Endothelial cell (in vitro differentiated cells): ENCODE measurements around the gene ZNF438. TPM values are rescaled to one million over a fixed set of nuclear protein-coding genes. Genes with fewer than 3 reads are reported as not detected.

Experiments
- DNase-seq: peaks from one replicate; pipeline ENCODE4 v3.0.0; 2021; ENCODE audit warnings: low spot score
- H3K27ac Mint-ChIP-seq: one replicate; pipeline ENCODE4 v1.8.0; 2021; ENCODE audit warnings: mixed read lengths, inconsistent platforms; ENCODE audit not compliant: unreplicated experiment
- H3K27me3 Mint-ChIP-seq: one replicate; pipeline ENCODE4 v1.8.0; 2021; ENCODE audit warnings: mild to moderate bottlenecking, moderate library complexity, mixed read lengths, inconsistent platforms; ENCODE audit not compliant: unreplicated experiment
- H3K36me3 Mint-ChIP-seq: one replicate; pipeline ENCODE4 v1.8.0; 2021; ENCODE audit warnings: mild to moderate bottlenecking, low read depth, mixed read lengths, inconsistent platforms; ENCODE audit not compliant: unreplicated experiment
- H3K4me1 Mint-ChIP-seq: one replicate; pipeline ENCODE4 v1.8.0; 2021; ENCODE audit warnings: mild to moderate bottlenecking, mixed read lengths, inconsistent platforms; ENCODE audit not compliant: unreplicated experiment
- H3K4me3 Mint-ChIP-seq: one replicate; pipeline ENCODE4 v1.8.0; 2021; ENCODE audit warnings: mild to moderate bottlenecking, mixed read lengths, inconsistent platforms; ENCODE audit not compliant: unreplicated experiment
- H3K9me3 Mint-ChIP-seq: one replicate; pipeline ENCODE4 v1.8.0; 2021; ENCODE audit warnings: mixed read lengths, inconsistent platforms; ENCODE audit not compliant: unreplicated experiment
- total RNA-seq: library from RNA; stranded (reverse); fragmentation: NEBNext Ultra II Directional; extraction: Animal tissue kit (Norgen Biotek cat#: 25700); gene quantifications from one replicate; pipeline ENCODE4 v1.2.1, GENCODE V29; 2021; ENCODE audit not compliant: unreplicated experiment
- TF ChIP-seq, protein P1 (sequence below): fragments of 200-600 bp; sonication (generic); IDR thresholded peaks from one replicate; pipeline ENCODE4 v1.5.0; 2021; ENCODE audit warnings: antibody characterized with exemption; ENCODE audit not compliant: unreplicated experiment

The ZNF438 gene
- total RNA-seq, 1 donor from 2014 or later: 4.3 TPM

DNA sequence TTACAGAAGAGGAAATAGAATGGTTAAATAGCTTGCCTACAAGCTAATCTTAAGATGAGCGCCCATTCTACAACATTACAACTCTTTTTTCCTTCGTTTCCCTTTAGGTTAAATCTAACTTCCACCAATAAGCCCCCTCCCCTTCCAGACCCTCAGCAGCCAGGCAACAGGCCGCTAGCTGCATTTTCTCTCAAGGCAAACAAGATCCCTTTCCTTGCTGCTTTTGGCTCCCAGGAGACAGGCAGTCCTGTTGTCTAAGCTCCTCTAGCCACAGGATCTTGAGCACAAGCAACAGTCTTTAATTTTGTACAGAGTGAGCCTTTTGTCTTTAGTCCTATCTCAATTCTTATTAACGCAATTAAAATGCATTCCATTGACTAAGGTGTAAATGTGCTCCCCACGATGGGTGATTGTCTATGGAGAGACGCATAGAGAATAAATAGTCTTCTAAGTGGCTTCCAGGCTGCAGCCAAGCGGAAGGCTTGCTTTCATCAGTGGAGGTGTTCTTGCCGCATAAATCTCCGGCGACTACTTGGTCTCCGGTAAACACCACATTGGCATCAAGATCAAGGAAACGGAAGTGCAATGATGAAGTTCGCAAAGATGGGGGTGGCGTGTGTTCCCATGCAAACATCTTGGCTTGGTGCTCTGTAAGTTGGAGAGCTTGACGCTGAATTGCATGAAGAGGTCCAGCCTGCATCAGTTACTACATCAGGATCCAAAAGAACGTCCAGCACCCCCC lies 220.2 kb downstream of the ZNF438 start:
- H3K27ac Mint-ChIP-seq: no peak overlapping the region
- H3K4me1 Mint-ChIP-seq: peaks cover 13% of the 10 kb centered on the region
- H3K36me3 Mint-ChIP-seq: no peaks in the 10 kb centered on the region
- no peaks in the 10 kb centered on the region for H3K9me3 Mint-ChIP-seq
- no peak for DNase-seq
- H3K4me3 Mint-ChIP-seq: no peak overlapping the region
- TF ChIP-seq, protein P1, sequence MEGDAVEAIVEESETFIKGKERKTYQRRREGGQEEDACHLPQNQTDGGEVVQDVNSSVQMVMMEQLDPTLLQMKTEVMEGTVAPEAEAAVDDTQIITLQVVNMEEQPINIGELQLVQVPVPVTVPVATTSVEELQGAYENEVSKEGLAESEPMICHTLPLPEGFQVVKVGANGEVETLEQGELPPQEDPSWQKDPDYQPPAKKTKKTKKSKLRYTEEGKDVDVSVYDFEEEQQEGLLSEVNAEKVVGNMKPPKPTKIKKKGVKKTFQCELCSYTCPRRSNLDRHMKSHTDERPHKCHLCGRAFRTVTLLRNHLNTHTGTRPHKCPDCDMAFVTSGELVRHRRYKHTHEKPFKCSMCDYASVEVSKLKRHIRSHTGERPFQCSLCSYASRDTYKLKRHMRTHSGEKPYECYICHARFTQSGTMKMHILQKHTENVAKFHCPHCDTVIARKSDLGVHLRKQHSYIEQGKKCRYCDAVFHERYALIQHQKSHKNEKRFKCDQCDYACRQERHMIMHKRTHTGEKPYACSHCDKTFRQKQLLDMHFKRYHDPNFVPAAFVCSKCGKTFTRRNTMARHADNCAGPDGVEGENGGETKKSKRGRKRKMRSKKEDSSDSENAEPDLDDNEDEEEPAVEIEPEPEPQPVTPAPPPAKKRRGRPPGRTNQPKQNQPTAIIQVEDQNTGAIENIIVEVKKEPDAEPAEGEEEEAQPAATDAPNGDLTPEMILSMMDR: no peak
- H3K27me3 Mint-ChIP-seq: peaks cover 2% of the 10 kb centered on the region

DNA sequence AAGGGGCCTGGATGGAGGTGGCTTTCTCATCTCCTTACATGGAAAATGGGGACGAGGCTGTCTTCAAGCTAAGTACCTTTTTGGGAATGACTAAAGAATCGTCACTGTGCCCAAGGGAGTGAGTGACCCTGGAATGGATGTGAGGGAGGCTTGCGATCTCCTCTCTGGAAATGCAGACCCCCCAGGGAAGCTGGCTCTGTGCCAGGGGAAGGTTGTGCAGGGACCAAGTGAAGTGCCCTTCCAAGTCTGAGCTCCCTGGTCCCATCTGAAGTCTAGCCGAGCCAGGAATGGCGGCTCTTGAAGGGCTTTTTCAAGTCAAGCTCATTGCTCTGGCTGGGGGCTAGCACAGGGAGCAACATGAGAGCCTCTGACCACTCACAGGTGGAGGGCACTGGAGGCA lies 221.2 kb downstream of the ZNF438 start:
- Mint-ChIP-seq H3K4me1 (peaks cover 13% of the 10 kb centered on the region), H3K27ac (no peak overlapping the region), H3K27me3 (peaks cover 2% of the 10 kb centered on the region), H3K4me3 (no peak overlapping the region), H3K9me3 (no peaks in the 10 kb centered on the region), H3K36me3 (no peaks in the 10 kb centered on the region)
- TF ChIP-seq, protein P1: no peak
- no peak for DNase-seq

DNA sequence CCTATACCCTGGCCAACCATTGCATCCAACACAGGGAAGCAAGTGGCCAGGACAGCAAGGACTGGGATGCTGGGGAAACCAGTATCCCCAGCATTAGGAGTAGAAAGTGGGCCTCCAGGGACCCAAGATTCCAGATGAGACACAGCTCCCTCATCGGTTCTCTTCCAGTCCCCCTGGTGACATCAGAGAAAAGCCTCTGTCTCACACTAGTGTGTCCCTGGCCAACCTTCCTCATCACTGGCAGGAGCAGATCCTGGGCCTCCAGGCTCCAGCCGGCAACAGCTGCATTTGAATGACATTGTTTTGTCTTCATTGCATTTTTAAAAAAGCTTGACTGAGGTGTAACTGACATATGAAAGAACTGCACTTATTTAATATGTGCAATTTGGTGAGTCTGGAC lies 224.8 kb downstream of the ZNF438 start:
- Mint-ChIP-seq H3K9me3 (no peaks in the 10 kb centered on the region), H3K27me3 (no peaks in the 10 kb centered on the region), H3K27ac (no peak overlapping the region)

DNA sequence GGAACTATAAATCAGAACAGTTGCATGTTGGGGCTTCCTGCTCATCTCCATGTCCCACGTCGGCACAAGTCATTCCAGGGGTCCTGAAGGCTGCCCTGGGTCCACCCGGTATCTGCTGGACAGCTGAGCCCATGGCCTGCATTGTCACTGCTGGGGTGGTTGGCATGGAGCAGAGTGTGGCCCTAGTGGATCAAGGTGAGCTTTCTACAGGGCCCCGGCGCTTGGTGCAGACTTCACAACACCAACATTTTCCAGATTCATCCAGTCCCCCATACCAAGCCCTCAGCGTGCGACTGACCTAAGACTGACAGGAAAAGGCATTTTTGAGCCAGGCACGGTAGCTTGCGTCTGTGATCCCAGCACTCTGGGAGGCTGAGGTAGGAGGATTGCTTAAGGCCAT lies 226.6 kb downstream of the ZNF438 start:
- H3K27ac Mint-ChIP-seq: no peak overlapping the region
- DNase-seq: no peak
- H3K9me3 Mint-ChIP-seq: no peaks in the 10 kb centered on the region
- no peaks in the 10 kb centered on the region for H3K36me3 Mint-ChIP-seq
- TF ChIP-seq, protein P1: no peak
- H3K27me3 Mint-ChIP-seq: no peaks in the 10 kb centered on the region
- no peak overlapping the region for H3K4me3 Mint-ChIP-seq
- H3K4me1 Mint-ChIP-seq: no peaks in the 10 kb centered on the region

More for the DNA sequence above, 224.8 kb downstream of the ZNF438 start:
- peaks cover 3% of the 10 kb centered on the region for H3K4me1 Mint-ChIP-seq
- H3K4me3 Mint-ChIP-seq: no peak overlapping the region
- no peaks in the 10 kb centered on the region for H3K36me3 Mint-ChIP-seq
- TF ChIP-seq, protein P1: no peak
- DNase-seq: no peak

DNA sequence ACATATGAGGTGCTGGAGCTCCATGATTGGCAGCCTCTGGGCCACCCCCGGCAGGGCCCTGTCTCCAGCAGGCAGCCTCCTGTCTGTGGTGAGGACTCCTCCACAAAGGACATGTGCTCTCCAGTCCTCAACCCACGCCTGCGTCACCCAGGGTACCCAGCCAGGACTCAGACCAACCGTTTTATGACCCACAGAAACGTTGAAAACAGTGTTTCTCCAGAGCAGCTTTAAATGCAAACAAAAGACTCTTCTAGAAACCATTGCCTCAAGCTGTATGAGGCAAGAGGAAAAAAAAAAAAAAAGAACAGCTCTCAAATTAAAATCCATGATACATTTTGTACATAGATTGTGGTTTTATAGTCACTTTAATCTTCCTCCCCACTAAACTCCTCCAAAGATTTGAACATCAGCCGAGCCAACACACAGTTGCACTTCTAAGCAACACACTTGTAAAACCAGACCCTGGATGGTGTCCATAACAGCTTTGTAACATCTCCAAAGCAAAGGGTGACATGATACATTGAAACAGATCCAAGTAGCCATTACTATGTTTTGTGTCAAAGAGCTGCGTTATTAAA lies 227.1 kb downstream of the ZNF438 start:
- H3K27me3 Mint-ChIP-seq: no peaks in the 10 kb centered on the region
- H3K9me3 Mint-ChIP-seq: no peaks in the 10 kb centered on the region
- TF ChIP-seq, protein P1: no peak
- no peak overlapping the region for H3K4me3 Mint-ChIP-seq
- no peaks in the 10 kb centered on the region for H3K4me1 Mint-ChIP-seq
- DNase-seq: no peak
- no peak overlapping the region for H3K27ac Mint-ChIP-seq
- no peaks in the 10 kb centered on the region for H3K36me3 Mint-ChIP-seq
